ENCODE measurements around the gene CDK6.
"Not testable (repeated sequence)": the region's sequence is repeated elsewhere in the genome, so short reads cannot be mapped to it uniquely, and the experiment has no call there.

Gene CDK6

DNA sequence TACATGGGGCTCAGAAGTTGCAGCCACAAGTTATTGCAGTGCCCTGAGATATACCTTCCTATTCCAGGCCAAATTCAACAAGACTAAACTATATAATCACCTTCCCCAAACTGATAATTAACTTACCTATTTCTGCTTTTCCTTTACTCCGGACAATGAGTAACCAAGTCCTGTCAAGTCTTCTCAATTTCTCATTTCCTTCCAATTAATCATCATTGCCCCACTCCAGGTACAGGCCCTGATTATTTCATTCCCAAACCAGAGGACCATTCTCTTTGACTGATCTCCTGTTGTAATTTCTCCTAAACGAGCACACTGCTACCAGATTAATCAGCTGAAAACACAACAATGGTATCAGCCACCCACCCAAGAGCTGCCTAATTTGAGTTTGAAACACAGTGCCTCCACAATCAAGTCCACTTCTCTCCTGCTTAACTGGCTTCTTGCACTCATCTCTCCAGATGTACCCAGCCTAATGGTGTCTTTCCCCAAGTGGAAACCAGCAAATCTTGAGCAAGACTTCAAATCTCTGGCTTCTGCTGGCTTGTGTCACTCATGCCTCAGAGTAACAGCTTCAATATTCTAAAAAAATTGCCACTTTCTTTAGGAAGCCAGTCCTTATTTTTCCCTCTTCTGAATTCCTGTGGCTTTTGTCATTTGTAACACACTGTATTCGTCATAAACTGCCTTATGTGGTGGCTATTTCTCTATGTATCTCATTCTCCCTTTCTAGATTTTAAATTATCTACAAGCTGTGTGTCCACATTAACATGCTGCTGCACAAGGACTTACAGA is 89.1 kb downstream of the CDK6 start:
- Histone ChIP-seq H2BK5ac (ENCODE audit: low read length) (no peak overlapping the region), H2AK5ac (ENCODE audit: low read depth, low read length) (no peak overlapping the region), H3K79me1 (ENCODE audit: low read depth, low read length) (no peaks in the 10 kb centered on the region), H3K23ac (ENCODE audit: low read depth, low read length, poor library complexity) (no peak overlapping the region), H3K9ac (ENCODE audit: low read depth, low read length, poor library complexity) (no peak overlapping the region), H3K4me3 (ENCODE audit: low read length in 2 of 2) (no peak overlapping the region), H3K4me2 (ENCODE audit: insufficient read depth, low read length, poor library complexity, severe bottlenecking) (no peak overlapping the region), H3K14ac (ENCODE audit: low read length) (no peak overlapping the region), H2AFZ (ENCODE audit: low read length) (no peak overlapping the region), H3K27me3 (ENCODE audit: control insufficient read depth in 3 of 3, insufficient read depth in 3 of 3, low read depth in 1 of 3, low read length in 3 of 3) (no peaks in the 10 kb centered on the region), H2BK12ac (ENCODE audit: low read length) (no peak overlapping the region), H3K4ac (ENCODE audit: low read length) (no peak overlapping the region), H3K18ac (ENCODE audit: low read length) (no peak overlapping the region), H3K36me3 (replicated peaks in 1 of 2; ENCODE audit: control insufficient read depth in 2 of 2, insufficient read depth in 2 of 2, low read length in 2 of 2) (no peaks in the 10 kb centered on the region), H4K91ac (ENCODE audit: low read depth, low read length, poor library complexity) (no peak overlapping the region), H2BK120ac (ENCODE audit: low read depth, low read length) (no peak overlapping the region), H3K9me3 (replicated peaks in 1 of 2; ENCODE audit: control insufficient read depth in 2 of 2, insufficient read depth in 1 of 2, low read depth in 1 of 2, low read length in 2 of 2) (peaks cover 0 to 9% of the 10 kb centered on the region in 2 donors), H3K4me1 (ENCODE audit: control insufficient read depth in 2 of 2, insufficient read depth in 1 of 2, low read depth in 1 of 2, low read length in 2 of 2) (no peaks in the 10 kb centered on the region), H3K27ac (replicated peaks; ENCODE audit: low read length) (no peak overlapping the region), H4K8ac (ENCODE audit: low read depth, low read length) (no peak overlapping the region), H2BK15ac (ENCODE audit: low read length) (no peak overlapping the region)
- WGBS, 2 donors (ENCODE audit: extremely low coverage in 2 of 2, insufficient read length in 2 of 2, insufficient replicate concordance in 1 of 2): no CpG with 5 or more reads among the region's 3 CpGs
- DNase-seq (ENCODE audit: low spot score): no peak

DNA sequence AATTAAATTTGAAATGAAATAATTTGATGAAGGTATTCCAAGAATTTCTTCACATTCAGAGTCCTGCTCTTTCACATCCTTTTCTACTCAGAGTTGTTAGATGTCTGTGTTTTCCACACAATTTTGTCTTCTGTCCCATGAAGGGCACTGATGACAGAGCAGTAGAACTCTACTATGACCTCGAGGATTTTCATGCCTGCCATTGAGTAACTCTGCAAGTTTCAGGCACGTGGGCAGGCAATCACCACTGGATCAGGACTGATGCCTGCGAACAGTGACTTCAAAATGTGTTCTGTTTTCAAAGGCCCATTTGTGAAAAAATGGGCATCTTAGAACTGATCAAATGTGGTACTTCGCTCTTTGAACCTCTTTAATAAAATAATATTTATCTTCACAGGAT is 91.1 kb downstream of the CDK6 start:
- Histone ChIP-seq H2AFZ (ENCODE audit: low read length) (no peak overlapping the region), H3K23ac (ENCODE audit: low read depth, low read length, poor library complexity) (no peak overlapping the region)
- DNase-seq (ENCODE audit: low spot score): no peak

DNA sequence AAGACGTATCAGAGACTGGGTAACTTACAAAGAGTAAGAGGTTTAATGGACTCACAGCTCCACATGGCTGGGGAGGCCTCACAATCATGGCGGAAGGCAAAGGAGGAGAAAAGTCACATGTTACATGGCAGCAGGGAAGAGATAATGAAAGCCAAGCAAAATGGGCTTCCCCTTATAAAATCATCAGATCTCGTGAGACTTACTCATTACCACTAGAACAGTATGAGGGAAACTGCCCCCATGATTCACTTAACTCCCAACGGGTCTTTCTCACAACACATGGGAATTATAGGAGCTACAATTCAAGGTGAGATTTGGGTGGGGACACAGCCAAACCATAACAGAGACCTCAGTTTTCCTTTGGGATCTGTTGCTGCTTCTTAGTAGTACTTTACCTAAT is 92.2 kb downstream of the CDK6 start:
- H3K14ac ChIP-seq (ENCODE audit: low read length); H4K91ac ChIP-seq (ENCODE audit: low read depth, low read length, poor library complexity); H2AK5ac ChIP-seq (ENCODE audit: low read depth, low read length); H3K4ac ChIP-seq (ENCODE audit: low read length); H2BK120ac ChIP-seq (ENCODE audit: low read depth, low read length); H3K18ac ChIP-seq (ENCODE audit: low read length); H3K27ac ChIP-seq (replicated peaks; ENCODE audit: low read length); H3K79me1 ChIP-seq (ENCODE audit: low read depth, low read length); H3K23ac ChIP-seq (ENCODE audit: low read depth, low read length, poor library complexity); H2BK5ac ChIP-seq (ENCODE audit: low read length); H3K9ac ChIP-seq (ENCODE audit: low read depth, low read length, poor library complexity); H3K4me1 ChIP-seq (ENCODE audit: control insufficient read depth in 2 of 2, insufficient read depth in 1 of 2, low read depth in 1 of 2, low read length in 2 of 2); H4K8ac ChIP-seq (ENCODE audit: low read depth, low read length); H2BK15ac ChIP-seq (ENCODE audit: low read length); DNase-seq (ENCODE audit: low spot score); H3K4me2 ChIP-seq (ENCODE audit: insufficient read depth, low read length, poor library complexity, severe bottlenecking); H3K27me3 ChIP-seq (ENCODE audit: control insufficient read depth in 3 of 3, insufficient read depth in 3 of 3, low read depth in 1 of 3, low read length in 3 of 3); H2BK12ac ChIP-seq (ENCODE audit: low read length); H3K36me3 ChIP-seq (replicated peaks in 1 of 2; ENCODE audit: control insufficient read depth in 2 of 2, insufficient read depth in 2 of 2, low read length in 2 of 2); H3K9me3 ChIP-seq (replicated peaks in 1 of 2; ENCODE audit: control insufficient read depth in 2 of 2, insufficient read depth in 1 of 2, low read depth in 1 of 2, low read length in 2 of 2); H2AFZ ChIP-seq (ENCODE audit: low read length); H3K4me3 ChIP-seq (ENCODE audit: low read length in 2 of 2): not testable (repeated sequence)
- WGBS, 2 donors (ENCODE audit: extremely low coverage in 2 of 2, insufficient read length in 2 of 2, insufficient replicate concordance in 1 of 2): no CpG with 5 or more reads among the region's 4 CpGs

More for the DNA sequence above, 91.1 kb downstream of the CDK6 start:
- Histone ChIP-seq H3K36me3 (replicated peaks in 1 of 2; ENCODE audit: control insufficient read depth in 2 of 2, insufficient read depth in 2 of 2, low read length in 2 of 2) (no peaks in the 10 kb centered on the region), H2BK12ac (ENCODE audit: low read length) (no peak overlapping the region), H2BK5ac (ENCODE audit: low read length) (no peak overlapping the region), H3K4me2 (ENCODE audit: insufficient read depth, low read length, poor library complexity, severe bottlenecking) (no peak overlapping the region), H3K79me1 (ENCODE audit: low read depth, low read length) (no peaks in the 10 kb centered on the region), H2BK15ac (ENCODE audit: low read length) (no peak overlapping the region), H3K4me3 (ENCODE audit: low read length in 2 of 2) (no peak overlapping the region), H2BK120ac (ENCODE audit: low read depth, low read length) (no peak overlapping the region), H3K27ac (replicated peaks; ENCODE audit: low read length) (no peak overlapping the region), H2AK5ac (ENCODE audit: low read depth, low read length) (no peak overlapping the region), H3K9me3 (replicated peaks in 1 of 2; ENCODE audit: control insufficient read depth in 2 of 2, insufficient read depth in 1 of 2, low read depth in 1 of 2, low read length in 2 of 2) (peaks cover 0 to 5% of the 10 kb centered on the region in 2 donors), H3K18ac (ENCODE audit: low read length) (no peak overlapping the region), H4K91ac (ENCODE audit: low read depth, low read length, poor library complexity) (no peak overlapping the region), H4K8ac (ENCODE audit: low read depth, low read length) (no peak overlapping the region), H3K4me1 (ENCODE audit: control insufficient read depth in 2 of 2, insufficient read depth in 1 of 2, low read depth in 1 of 2, low read length in 2 of 2) (no peaks in the 10 kb centered on the region), H3K14ac (ENCODE audit: low read length) (no peak overlapping the region), H3K27me3 (ENCODE audit: control insufficient read depth in 3 of 3, insufficient read depth in 3 of 3, low read depth in 1 of 3, low read length in 3 of 3) (no peaks in the 10 kb centered on the region), H3K4ac (ENCODE audit: low read length) (no peak overlapping the region), H3K9ac (ENCODE audit: low read depth, low read length, poor library complexity) (no peak overlapping the region)
- no CpG with 5 or more reads among the region's 4 CpGs for WGBS, 2 donors (ENCODE audit: extremely low coverage in 2 of 2, insufficient read length in 2 of 2, insufficient replicate concordance in 1 of 2)

DNA sequence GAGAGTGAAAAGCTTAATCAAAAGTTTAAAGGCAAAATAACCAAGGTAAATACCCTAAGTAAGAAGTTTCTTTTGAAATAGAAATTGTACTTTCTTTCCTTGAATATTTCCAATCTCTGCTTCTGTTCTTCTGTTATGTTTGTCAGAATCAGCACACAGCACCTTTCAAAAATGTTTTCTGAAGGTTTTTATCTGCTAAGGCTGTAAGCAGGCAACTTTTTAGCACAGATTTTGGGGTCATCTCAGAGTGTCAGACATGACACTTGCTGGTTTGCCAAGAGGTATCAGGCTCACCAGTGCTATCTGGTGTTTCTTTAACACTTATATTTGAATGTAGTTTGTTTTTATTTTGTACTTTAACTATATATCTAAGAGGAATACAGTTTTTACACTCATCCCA is 94.2 kb downstream of the CDK6 start:
- Histone ChIP-seq H4K91ac (ENCODE audit: low read depth, low read length, poor library complexity) (no peak overlapping the region), H3K4ac (ENCODE audit: low read length) (no peak overlapping the region), H2BK120ac (ENCODE audit: low read depth, low read length) (no peak overlapping the region), H3K9ac (ENCODE audit: low read depth, low read length, poor library complexity) (no peak overlapping the region), H2BK5ac (ENCODE audit: low read length) (no peak overlapping the region), H3K79me1 (ENCODE audit: low read depth, low read length) (no peaks in the 10 kb centered on the region), H3K23ac (ENCODE audit: low read depth, low read length, poor library complexity) (no peak overlapping the region), H3K4me2 (ENCODE audit: insufficient read depth, low read length, poor library complexity, severe bottlenecking) (no peak overlapping the region), H3K27me3 (ENCODE audit: control insufficient read depth in 3 of 3, insufficient read depth in 3 of 3, low read depth in 1 of 3, low read length in 3 of 3) (no peaks in the 10 kb centered on the region), H2AK5ac (ENCODE audit: low read depth, low read length) (no peak overlapping the region), H3K18ac (ENCODE audit: low read length) (no peak overlapping the region), H3K27ac (replicated peaks; ENCODE audit: low read length) (no peak overlapping the region), H2BK15ac (ENCODE audit: low read length) (no peak overlapping the region), H3K36me3 (replicated peaks in 1 of 2; ENCODE audit: control insufficient read depth in 2 of 2, insufficient read depth in 2 of 2, low read length in 2 of 2) (no peaks in the 10 kb centered on the region), H2BK12ac (ENCODE audit: low read length) (no peak overlapping the region), H3K4me3 (ENCODE audit: low read length in 2 of 2) (no peak overlapping the region), H3K9me3 (replicated peaks in 1 of 2; ENCODE audit: control insufficient read depth in 2 of 2, insufficient read depth in 1 of 2, low read depth in 1 of 2, low read length in 2 of 2) (peaks cover 0 to 5% of the 10 kb centered on the region in 2 donors), H2AFZ (ENCODE audit: low read length) (no peak overlapping the region), H4K8ac (ENCODE audit: low read depth, low read length) (no peak overlapping the region), H3K4me1 (ENCODE audit: control insufficient read depth in 2 of 2, insufficient read depth in 1 of 2, low read depth in 1 of 2, low read length in 2 of 2) (no peaks in the 10 kb centered on the region), H3K14ac (ENCODE audit: low read length) (no peak overlapping the region)
- no peak for DNase-seq (ENCODE audit: low spot score)

Data from neuronal stem cell (in vitro differentiated cells).